IPS DF 4.7 (cell line): ENCODE measurements around the gene NNT.

Experiments used
- DNase-seq: peaks from one replicate; pipeline ENCODE4 v3.0.0-alpha.2; 2013; ENCODE audit warnings: low spot score; ENCODE audit errors: extremely low read depth

The NNT gene

GRCh38 chr5:43622074-43622473, 19.1 kb downstream of the NNT start:
- no peak for DNase-seq

GRCh38 chr5:43623048-43623680, 20.2 kb downstream of the NNT start:
- DNase-seq, result no peak

- DNase-seq, result no peak
Measured at GRCh38 chr5:43627028-43627427, 24.0 kb downstream of the NNT start.

GRCh38 chr5:43631182-43631910, 28.4 kb downstream of the NNT start:
- DNase-seq, result peak; percentile 56

- no peak for DNase-seq
Measured at GRCh38 chr5:43634621-43635020, 31.6 kb downstream of the NNT start.

GRCh38 chr5:43635374-43635773, 32.4 kb downstream of the NNT start:
- no peak for DNase-seq

- no peak for DNase-seq
Measured at GRCh38 chr5:43636076-43636475, 33.1 kb downstream of the NNT start.

DNA sequence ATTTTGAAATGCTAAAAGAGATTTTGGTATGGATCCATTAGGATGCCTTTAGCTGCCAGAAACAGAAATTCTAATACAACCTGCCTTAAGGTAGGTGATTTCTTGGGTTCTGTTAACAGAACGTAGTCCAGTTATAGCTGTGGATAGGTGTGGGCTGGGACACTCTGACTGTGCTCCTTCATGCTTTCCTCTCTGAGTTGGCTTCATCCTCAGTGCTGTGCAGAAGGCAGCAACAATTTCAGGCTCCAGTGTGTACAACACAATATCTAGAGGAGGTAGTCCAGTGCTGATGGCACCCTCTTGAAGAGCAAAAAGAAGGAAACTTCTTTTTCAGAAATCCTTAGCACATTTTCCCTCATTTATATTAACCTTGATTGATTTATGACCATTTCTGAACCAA, 34.4 kb downstream of the NNT start:
- no peak for DNase-seq

DNA sequence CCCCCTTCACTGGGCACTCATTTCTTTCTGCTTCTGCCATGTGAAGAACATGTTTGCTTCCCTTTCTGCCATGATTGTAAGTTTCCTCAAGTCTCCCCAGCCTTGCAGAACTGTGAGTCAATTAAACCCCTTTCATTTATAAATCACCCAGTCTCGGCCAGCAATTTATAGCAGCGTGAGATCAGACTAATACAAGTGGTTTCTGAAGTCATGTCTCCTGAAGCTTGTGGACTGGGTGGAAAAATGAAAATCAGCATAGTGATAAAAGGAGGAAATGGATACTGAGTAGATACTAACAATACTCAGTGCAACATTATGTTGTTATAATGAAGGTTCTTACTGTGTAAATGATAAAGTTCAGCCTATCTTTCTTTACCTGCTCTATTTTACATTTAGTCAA, 35.1 kb downstream of the NNT start:
- no peak for DNase-seq

DNA sequence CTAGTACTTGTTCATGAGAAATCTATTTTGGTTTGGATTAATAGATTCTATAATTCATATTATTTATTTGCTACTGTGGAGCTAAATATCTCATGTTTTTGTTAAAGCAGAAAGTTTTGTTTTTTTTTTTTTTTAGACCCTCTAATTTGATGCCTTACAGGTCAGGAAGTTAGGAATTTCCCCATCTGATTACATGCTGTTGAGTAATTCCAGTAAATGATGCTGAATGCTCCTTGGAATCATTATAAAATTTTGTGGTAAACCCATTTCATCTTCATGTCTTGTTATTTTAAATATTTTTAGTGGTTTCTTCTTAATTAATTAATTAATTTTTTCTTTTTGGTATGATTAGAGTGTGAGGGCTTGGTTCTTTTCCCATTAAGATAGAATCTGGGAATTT, 35.6 kb downstream of the NNT start:
- DNase-seq, result no peak

- no peak for DNase-seq
Measured at GRCh38 chr5:43639566-43639965, 36.6 kb downstream of the NNT start.

DNA sequence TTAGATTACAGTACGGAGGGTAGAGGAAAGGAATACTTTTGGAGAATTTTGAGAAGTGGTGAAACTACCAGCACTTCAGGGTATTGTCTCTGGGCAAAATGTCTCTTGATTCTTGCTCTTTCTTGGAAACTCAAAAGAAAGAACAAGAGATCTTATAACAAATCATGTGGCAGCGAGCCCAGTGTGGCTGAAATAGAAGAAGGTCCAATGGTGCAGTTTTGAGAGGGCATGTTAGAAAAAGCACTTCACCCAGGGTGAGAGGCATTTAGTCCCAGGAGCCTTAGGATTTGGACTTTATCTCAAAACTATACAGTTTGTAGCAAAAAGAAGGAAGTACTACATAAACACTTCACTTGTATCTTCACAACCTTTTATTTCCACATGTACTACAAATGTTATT, 39.4 kb downstream of the NNT start:
- no peak for DNase-seq

- no peak for DNase-seq
Measured at GRCh38 chr5:43643327-43643726, 40.3 kb downstream of the NNT start.

DNA sequence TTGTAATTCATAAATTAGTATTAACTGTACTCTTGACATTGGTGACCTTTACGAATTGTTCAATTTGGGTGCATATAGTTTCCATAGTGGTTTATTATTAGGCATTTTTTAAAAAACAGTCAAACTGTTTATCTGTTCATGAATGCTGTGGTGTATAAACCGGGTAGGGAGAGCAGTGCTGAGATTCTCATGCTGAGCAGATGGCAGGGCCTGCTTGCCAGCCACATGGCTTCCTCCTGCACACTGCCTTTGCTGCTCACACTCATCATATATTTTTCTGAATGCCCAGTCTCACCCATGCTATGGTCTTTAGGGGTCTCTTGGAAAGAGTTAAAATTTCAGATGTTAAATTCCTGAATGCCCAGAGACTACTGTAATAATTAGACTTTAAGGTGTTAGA, 40.8 kb downstream of the NNT start:
- no peak for DNase-seq

- DNase-seq, result no peak
Measured at GRCh38 chr5:43646992-43647391, 44.0 kb downstream of the NNT start.

DNA sequence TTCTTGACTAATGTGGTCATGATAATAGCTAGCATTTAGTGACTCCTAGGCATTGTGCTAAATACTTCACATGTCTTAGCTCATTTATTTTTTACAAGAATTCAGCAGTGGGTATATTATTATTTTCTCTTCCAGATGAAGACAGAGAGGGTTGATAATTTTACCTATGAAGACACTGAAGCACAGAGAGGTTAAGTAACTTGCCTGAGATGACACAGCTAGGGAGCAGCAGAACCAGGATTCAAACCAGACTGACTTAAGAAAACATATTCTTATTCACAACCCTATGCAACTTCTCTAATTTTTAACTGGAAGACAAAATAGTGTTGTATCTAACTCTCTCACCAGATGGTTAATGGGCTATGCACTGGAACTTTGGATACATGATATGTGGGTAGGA, 44.8 kb downstream of the NNT start:
- DNase-seq, result no peak

GRCh38 chr5:43648499-43649124, 45.6 kb downstream of the NNT start:
- no peak for DNase-seq

- DNase-seq, result no peak
Measured at GRCh38 chr5:43649256-43649655, 46.3 kb downstream of the NNT start.

GRCh38 chr5:43652537-43653302, 49.7 kb downstream of the NNT start:
- no peak for DNase-seq

DNA sequence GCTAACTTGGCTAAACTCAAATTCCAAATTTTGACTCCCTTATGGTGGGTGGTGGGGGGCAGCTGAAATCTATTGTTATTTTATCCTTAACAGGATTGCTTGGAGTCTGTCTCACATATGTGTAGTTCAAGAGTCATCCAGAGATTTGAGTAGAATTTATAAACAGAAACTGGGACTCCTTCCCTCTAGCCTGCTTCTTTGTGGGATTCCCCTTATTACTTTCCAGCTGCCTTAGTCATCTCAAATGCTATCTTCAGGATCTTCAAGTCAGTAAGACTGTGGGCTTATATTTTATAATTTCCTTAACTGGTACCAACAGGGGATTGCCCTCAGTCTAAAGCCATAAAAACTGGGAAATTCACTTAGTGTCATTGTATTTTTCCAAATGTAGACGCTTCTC, 55.5 kb downstream of the NNT start:
- DNase-seq, result no peak

DNA sequence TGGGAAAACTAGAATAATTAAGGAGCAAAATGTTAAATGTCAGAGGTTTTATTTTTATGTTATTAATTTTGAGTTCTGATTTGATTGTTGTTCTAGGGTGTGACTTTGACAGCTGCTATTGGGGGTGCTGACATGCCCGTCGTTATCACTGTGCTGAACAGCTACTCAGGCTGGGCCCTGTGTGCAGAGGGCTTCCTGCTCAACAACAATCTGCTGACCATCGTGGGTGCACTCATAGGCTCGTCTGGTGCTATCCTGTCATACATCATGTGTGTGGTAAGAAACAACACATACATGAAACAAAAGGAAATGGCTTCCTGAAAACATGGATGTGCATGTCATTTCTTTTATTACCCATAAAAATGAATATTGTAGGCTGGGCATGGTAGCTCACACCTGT, 56.1 kb downstream of the NNT start:
- no peak for DNase-seq

DNA sequence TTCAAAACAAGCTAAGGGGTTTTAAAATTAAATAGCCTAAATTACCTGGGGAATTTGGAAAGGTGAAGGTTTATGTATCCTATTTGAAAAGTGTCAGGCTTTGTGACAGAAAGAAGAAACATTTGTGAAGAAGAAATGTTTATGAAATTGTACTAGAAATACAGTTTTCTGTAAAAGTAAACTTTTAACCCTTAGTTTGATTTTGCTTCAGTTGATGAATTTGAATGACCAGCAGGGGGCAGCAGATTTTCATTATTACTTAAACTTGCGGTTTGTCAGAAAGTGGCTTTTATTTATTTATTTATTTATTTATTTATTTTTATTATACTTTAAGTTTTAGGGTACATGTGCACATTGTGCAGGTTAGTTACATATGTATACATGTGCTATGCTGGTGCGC, 58.1 kb downstream of the NNT start:
- DNase-seq, result peak; percentile 3
